SJSA1 (cell line): Measurements from ENCODE around the gene SUMO2. TPM values are rescaled to one million over a fixed set of nuclear protein-coding genes. Genes with fewer than 3 reads are reported as not detected.

Experiments used
- DNase-seq, 2 experiments: peaks; one replicate each; pipeline ENCODE4 v3.0.0-alpha.2; 2015 to 2020; ENCODE audit warnings: low spot score in 2 of 2, low read depth in 1 of 2
- H3K27ac ChIP-seq: fragments of 250-450 bp; sonication (Bioruptor Pico); 2 replicates; pipeline ENCODE4 v1.5.1; 2020; ENCODE audit warnings: mild to moderate bottlenecking, moderate library complexity
- H3K27me3 ChIP-seq: fragments of 250-450 bp; sonication (Bioruptor Pico); replicated peaks from 2 replicates; pipeline ENCODE4 v1.5.1; 2020; ENCODE audit warnings: mild to moderate bottlenecking, moderate library complexity
- H3K36me3 ChIP-seq: fragments of 250-450 bp; sonication (Bioruptor Pico); 2 replicates; pipeline ENCODE4 v1.5.1; 2020; ENCODE audit warnings: mild to moderate bottlenecking
- H3K4me1 ChIP-seq: fragments of 250-450 bp; sonication (Bioruptor Pico); replicated peaks from 2 replicates; pipeline ENCODE4 v1.6.1; 2021; ENCODE audit warnings: mild to moderate bottlenecking
- H3K4me3 ChIP-seq: fragments of 250-450 bp; sonication (Bioruptor Pico); 2 replicates; pipeline ENCODE4 v1.5.1; 2020; ENCODE audit warnings: mild to moderate bottlenecking
- H3K9me3 ChIP-seq: fragments of 250-450 bp; sonication (Bioruptor Pico); replicated peaks from 2 replicates; pipeline ENCODE4 v1.5.1; 2020; ENCODE audit warnings: mild to moderate bottlenecking
- total RNA-seq: library from RNA; depleted of rRNA; stranded (reverse); fragments of >200 nt; shearing (Covaris generic); gene quantifications from 2 replicates; pipeline ENCODE4 v1.2.3, GENCODE V29; 2014

SUMO2 gene
- total RNA-seq, 1 experiment from 2014 or later, result 212 TPM

DNA sequence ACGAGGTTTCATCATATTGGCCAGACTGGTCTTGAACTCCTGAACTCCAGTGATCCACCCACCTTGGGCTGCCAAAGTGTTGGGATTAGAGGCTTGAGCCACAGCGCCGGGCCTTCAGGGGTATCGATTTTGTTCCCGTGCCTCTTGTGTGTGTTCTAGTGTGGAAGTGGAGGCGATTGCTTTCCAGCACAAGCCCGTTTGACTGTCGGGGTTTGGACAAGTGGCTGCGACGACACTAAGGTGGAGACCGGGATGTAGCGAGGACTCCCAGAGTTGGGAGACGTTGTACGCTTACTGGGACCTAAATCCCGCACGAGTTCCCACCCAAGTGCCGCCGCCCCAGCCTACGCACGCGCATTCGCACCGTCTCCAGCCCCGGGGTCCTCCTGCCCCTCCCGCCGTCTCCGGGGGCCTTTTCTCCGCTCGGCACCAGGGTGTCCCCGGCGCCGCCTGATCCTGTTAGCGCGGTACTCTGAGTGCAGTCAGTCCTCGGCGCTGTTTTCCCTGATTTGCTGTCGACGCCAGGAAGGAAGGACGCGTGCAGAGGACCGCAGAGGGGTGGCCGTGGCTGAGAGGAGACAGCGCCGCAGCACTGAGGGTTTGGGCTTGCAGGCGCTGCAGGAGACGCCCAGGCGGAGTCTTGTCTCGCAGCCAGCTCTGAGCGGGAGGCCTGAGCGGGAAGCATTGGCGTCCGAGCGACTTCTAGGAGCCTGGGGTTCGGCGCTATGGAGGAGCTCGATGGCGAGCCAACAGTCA is 22.5 kb upstream of the SUMO2 start, which contains the start of gene NUP85:
NUP85 (plus strand) TSS at position 643 of the 756 bp plus-strand sequence; CDS start at position 726, 83 bp downstream.
- Histone ChIP-seq H3K4me3 (peak within 1 kb of the TSS; percentile 74), H3K27ac (peak within 1 kb of the TSS; percentile 95), H3K36me3 (peaks cover 33% of the 10 kb centered on the region), H3K9me3 (no peaks in the 10 kb centered on the region), H3K27me3 (no peaks in the 10 kb centered on the region), H3K4me1 (peaks cover 18% of the 10 kb centered on the region)
- DNase-seq, result peak; percentile 98 to 100

DNA sequence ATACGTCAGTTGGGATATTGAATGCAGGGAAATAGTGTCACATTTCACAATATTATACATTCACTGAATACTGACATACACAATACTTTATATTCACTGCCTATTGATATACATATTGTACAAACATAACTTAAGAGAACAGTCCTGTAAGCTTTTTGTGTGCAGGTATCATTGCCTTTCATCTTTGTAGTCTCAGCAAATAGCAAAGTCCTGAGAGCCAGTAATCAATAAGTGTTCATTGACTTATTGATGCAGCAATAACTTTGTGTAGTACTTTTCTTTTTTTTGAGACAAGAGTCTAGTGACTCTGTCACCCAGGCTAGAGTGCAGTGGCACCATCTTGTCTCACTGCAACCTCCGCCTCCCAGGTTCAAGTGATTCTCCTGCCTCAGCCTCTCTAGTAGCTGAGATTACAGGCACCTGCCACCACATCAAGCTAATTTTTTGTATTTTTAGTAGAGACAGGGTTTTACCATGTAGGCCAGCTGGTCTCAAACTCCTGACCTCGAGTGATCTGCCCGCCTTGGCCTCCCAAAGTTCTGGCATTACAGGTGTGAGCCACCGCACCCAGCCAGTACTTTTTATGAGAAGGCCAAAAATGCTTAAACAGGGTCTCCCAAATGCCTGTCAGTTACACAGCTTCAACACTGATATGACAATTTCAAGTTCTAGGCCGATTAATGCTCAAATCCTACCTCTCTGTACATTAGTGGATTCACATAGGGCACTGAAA is 17.3 kb upstream of the SUMO2 start:
- Histone ChIP-seq H3K9me3 (no peaks in the 10 kb centered on the region), H3K27me3 (no peaks in the 10 kb centered on the region), H3K27ac (no peak overlapping the region), H3K4me1 (0 out of 2 replicates have a peak, but pooled peaks cover 5% of the 10 kb centered on the region), H3K36me3 (no peaks in the 10 kb centered on the region), H3K4me3 (no peak overlapping the region)
- DNase-seq, result no peak

DNA sequence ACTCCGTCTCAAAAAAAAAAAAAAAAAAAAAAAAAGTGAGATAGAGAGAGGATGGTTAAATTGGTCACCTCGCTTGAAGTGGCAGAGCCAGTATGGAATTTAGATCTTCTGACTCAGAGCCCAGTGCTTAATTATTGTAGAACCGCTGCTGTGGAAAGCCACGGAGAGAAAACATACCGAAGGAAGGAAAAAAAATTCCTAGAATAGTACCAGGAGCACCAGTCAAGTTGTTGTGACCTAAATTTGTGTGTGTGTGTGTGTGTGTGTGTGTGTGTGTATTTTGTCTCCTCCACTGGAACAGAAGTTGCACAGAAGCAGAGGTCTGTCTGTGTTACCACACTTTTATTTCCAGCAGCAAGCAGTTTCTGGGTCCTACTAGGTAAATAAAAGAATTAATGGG is 12.1 kb upstream of the SUMO2 start:
- DNase-seq, result no peak
- no peaks in the 10 kb centered on the region; the same call in 1 of the 2 replicates for H3K9me3 ChIP-seq
- no peaks in the 10 kb centered on the region for H3K27me3 ChIP-seq
- H3K4me1 ChIP-seq, result no peaks in the 10 kb centered on the region
- H3K4me3 ChIP-seq, result no peak overlapping the region
- H3K36me3 ChIP-seq, result no peaks in the 10 kb centered on the region
- H3K27ac ChIP-seq, result no peak overlapping the region

DNA sequence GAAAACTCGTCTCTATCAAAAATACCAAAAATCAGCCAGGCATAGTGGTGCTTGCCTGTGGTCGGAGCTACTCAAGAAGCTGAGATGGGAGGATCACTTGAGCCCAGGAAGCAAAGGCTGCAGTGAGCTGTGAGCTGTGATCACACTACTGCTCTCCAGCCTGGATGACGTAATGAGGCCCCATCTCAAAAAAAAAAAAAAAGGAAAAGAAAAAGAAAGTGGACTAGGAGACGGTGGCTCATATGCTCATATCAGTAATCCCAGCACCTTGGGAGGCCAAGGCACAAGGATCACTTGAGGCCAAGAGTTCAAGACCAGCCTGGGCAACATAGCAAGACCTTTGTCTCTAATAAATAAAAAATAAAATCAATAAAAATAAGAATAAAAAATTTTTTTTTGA is 8.8 kb upstream of the SUMO2 start:
- no peak overlapping the region for H3K4me3 ChIP-seq
- H3K27me3 ChIP-seq, result no peaks in the 10 kb centered on the region
- H3K36me3 ChIP-seq, result no peaks in the 10 kb centered on the region
- no peak for DNase-seq
- H3K4me1 ChIP-seq, result peaks cover 7% of the 10 kb centered on the region; the same call in 1 of the 2 replicates
- H3K9me3 ChIP-seq, result no peaks in the 10 kb centered on the region; the same call in 1 of the 2 replicates
- no peak overlapping the region for H3K27ac ChIP-seq

DNA sequence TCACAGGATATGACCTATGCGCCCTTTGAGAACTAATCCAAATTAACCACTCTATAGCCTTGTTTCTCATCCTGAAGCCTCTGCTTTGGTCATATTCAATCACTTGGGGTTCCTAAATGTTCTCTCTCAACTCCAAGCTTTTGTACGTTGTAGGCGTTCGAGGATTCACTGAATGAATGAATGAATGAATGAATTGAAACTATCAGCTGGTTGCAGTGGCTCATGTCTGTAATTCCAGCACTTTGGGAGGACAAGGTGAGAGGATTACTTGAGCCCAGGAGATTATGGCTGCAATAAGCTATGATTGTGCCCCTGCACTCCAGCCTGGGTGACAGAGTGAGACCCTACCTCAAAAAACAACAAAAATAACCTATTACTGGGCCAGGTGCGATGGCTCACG is 5.9 kb upstream of the SUMO2 start:
- DNase-seq, result no peak
- Histone ChIP-seq H3K4me1 (peaks cover 7% of the 10 kb centered on the region), H3K27me3 (no peaks in the 10 kb centered on the region)

DNA sequence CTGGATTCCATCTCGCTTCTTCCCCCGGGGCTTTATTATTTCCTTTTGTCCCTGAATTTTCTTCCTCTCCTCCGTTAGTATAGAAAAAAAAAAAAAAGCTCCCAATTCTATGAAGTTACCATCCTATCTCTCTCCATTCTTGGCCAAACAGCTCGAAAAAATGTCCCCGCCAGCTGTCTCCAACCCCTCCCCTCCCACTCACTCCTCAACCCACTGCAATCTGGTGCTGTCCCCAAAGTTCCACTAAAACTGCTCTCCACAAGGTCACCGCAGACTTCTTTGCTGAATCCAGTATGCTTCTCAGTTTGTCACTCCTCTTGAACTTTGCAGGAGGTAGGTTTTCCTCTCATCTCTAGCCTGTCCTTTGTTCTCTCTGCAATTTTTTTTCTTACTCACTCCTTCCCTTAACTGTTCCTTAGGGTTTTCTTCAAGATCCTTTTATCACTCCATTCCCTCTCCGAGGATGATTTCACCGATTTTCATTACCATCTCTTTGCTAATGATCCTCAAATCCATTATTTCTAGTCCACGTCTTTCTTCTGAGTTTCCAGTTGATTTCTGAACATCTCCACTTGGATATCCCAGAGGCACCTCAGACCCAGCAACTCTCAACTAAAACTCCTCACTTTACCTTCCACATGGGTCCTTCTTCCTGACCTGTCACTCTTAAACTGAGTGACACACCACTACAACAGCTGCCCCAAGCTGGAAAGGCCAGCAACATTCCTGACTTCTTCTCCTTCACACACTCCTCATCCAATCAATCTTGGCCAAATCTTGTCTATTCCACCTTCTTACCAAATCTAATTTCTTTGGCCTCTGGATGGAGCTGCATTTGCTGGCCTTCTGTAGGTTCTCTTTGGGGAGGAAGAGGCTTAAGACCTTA is 1.5 kb upstream of the SUMO2 start:
- H3K9me3 ChIP-seq, result no peaks in the 10 kb centered on the region
- H3K4me1 ChIP-seq, result peaks cover 17% of the 10 kb centered on the region
- H3K27me3 ChIP-seq, result no peaks in the 10 kb centered on the region
- H3K36me3 ChIP-seq, result peaks cover 33% of the 10 kb centered on the region
- no peak overlapping the region for H3K4me3 ChIP-seq
- no peak overlapping the region for H3K27ac ChIP-seq
- DNase-seq, result no peak

More for the DNA sequence above, 5.9 kb upstream of the SUMO2 start:
- no peak overlapping the region for H3K4me3 ChIP-seq
- H3K36me3 ChIP-seq, result no peaks in the 10 kb centered on the region
- no peaks in the 10 kb centered on the region; the same call in 1 of the 2 replicates for H3K9me3 ChIP-seq
- H3K27ac ChIP-seq, result no peak overlapping the region

DNA sequence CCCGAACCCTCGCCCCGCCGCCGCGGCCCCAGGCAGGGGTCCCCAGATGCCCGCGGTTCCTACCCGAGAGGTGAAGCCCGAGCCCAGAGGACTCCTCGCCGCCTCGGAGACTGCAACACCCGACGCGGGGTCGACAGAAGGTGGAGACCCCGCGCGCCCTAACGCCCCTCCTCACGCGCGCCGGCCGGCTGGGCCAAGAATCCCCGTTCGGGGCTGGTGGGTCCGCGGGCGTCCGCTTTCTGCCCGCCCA is 515 bp downstream of the SUMO2 start:
- Histone ChIP-seq H3K27me3 (no peaks in the 10 kb centered on the region), H3K9me3 (no peaks in the 10 kb centered on the region), H3K27ac (peak overlapping the region; percentile 93), H3K4me3 (peak overlapping the region; percentile 95), H3K36me3 (peaks cover 53% of the 10 kb centered on the region), H3K4me1 (peaks cover 13% of the 10 kb centered on the region)
- no peak for DNase-seq

DNA sequence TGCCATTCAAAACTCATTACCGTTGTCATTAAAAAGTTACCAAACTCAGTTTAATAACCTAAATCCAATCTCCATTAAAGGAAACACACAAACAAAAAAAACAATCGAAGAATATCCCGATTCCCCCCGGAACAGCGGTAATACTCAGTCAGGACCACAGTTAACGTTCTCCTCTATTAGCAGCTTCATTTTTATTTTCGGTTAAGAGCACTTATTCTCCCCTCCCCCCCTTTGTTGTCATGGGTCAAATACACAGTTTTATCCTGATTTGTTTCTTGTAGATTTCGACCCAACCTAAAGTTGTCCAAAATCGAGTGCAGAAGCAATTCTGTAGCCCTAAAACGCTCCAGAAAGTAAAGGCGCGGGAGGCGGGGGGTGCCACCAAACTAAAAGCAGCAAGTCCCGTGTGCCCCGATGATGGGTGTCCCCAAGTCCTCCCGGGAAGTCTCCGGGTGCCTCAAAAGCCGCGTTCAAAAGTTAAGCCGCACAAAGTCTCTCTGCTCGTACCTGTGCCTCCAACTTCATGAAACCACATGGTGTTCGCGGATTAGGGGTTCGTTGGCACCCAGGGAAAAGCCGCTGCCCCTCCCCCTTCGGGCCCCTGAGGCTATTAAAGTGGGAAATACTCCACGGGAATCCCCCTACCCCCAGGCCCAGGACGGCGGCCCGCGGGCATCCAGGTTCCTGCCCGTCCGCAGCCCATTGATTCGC is 996 bp downstream of the SUMO2 start:
- H3K4me3 ChIP-seq, result peak overlapping the region; percentile 95
- no peaks in the 10 kb centered on the region for H3K27me3 ChIP-seq
- H3K27ac ChIP-seq, result peak overlapping the region; percentile 93
- peaks cover 56% of the 10 kb centered on the region for H3K36me3 ChIP-seq
- H3K9me3 ChIP-seq, result no peaks in the 10 kb centered on the region
- DNase-seq, result peak; percentile 50 to 60
- peaks cover 13% of the 10 kb centered on the region for H3K4me1 ChIP-seq

DNA sequence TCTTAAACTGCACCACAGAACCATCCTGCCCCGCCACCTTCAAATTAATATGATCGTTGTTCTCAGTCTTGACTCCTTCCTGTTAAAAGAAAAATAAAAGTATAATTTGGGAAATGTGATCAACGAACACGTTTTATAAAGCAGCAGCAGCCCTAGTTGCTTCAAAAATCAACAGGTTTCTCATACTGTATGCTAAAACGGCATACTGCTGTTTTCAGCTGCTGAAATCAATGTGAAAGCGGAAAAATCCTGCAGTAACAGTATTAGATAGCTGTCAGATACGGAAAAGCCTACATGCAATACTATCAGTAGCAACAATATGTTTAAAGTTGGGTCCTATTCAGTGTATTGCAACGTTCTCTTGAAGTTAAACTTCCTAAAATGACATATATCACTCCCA is 1.6 kb downstream of the SUMO2 start:
- peak overlapping the region; percentile 95 for H3K4me3 ChIP-seq
- H3K27ac ChIP-seq, result no peak overlapping the region
- H3K27me3 ChIP-seq, result no peaks in the 10 kb centered on the region
- peaks cover 13% of the 10 kb centered on the region for H3K4me1 ChIP-seq
- H3K9me3 ChIP-seq, result no peaks in the 10 kb centered on the region
- DNase-seq, result no peak
- peaks cover 62% of the 10 kb centered on the region for H3K36me3 ChIP-seq

DNA sequence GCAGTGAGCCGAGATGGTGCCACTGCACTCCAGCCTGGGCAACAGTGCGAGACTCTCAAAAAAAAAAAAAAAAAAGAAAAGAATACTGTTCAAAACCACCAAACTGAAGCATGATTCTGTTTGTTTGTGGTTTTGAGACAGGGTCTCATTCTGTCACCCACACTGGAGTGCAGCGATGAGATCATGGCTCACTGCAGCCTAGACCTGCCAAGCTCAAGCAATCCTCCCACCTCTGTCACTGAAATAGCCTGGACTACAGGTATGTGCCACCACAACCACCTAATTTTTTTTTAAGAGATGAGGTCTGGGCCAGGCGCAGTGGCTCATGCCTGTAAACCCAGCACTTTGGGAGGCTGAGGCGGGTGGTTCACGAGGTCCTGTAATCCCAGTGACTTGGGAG is 4.3 kb downstream of the SUMO2 start:
- no peaks in the 10 kb centered on the region for H3K27me3 ChIP-seq
- H3K4me1 ChIP-seq, result peaks cover 11% of the 10 kb centered on the region
- no peak for DNase-seq
- no peaks in the 10 kb centered on the region for H3K9me3 ChIP-seq
- no peak overlapping the region for H3K4me3 ChIP-seq
- H3K27ac ChIP-seq, result no peak overlapping the region
- peaks cover 89% of the 10 kb centered on the region for H3K36me3 ChIP-seq

DNA sequence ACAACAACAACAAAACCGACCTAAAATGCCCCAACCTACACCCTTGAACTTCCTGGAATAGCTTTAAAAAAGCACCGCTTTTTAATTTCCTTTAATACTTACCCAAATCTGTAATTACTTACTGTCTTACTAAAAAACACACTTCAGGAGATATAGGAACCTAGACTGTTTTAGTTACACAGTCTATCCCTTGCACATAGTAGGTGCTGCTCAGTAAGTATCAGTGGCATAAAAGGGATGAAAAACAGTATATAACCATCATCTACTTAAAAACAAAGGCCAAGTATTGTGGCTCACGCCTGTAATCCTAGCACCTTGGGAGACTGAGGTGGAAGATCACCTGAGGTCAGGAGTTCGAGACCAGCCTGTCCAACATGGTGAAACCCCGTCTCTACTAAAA is 6.1 kb downstream of the SUMO2 start:
- Histone ChIP-seq H3K4me1 (peaks cover 7% of the 10 kb centered on the region; the same call in 1 of the 2 replicates), H3K4me3 (no peak overlapping the region), H3K27me3 (no peaks in the 10 kb centered on the region), H3K36me3 (peaks cover 96% of the 10 kb centered on the region), H3K9me3 (no peaks in the 10 kb centered on the region), H3K27ac (no peak overlapping the region)
- no peak for DNase-seq

DNA sequence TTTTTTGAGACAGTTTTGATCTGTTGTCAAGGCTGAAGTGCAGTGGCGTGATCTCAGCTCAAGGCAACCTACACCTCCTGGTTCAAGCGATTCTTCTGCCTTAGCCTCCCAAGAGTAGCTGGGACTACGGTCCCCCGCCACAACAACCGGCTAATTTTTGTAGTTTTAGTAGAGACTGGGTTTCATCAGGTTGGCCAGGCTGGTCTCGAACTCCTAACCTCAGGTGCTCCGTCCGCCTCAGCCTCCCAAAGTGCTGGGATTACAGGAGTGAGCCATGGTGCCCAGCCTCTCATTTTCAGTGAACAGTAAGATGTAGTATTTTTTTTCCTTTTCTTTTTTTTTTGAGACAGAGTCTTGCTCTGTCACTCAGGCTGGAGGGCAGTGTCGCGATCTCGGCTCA is 7.8 kb downstream of the SUMO2 start:
- Histone ChIP-seq H3K36me3 (peaks cover 98% of the 10 kb centered on the region), H3K4me3 (no peak overlapping the region), H3K4me1 (no peaks in the 10 kb centered on the region), H3K27ac (no peak overlapping the region), H3K9me3 (no peaks in the 10 kb centered on the region), H3K27me3 (no peaks in the 10 kb centered on the region)
- no peak for DNase-seq

DNA sequence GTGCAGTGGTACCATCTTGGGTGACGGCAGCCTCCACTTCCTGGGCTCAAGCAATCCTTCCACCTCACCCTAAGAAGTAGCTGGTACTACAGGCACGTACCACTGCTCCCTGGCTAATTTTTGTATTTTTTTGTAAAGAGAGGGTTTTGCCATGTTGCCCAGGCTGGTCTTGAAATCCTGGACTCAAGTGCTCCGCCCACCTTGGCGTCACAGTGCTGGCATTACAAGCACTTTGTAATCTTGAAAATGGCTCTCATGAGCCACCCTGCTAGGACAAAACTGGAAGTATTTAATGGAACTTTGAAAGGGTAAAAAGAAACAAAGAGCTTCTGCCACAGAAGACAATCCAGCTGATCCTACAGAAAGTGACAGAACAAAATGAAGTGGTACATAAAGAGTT is 9.2 kb downstream of the SUMO2 start:
- no peaks in the 10 kb centered on the region for H3K4me1 ChIP-seq
- H3K36me3 ChIP-seq, result peaks cover 98% of the 10 kb centered on the region

More for the DNA sequence above, 9.2 kb downstream of the SUMO2 start:
- Histone ChIP-seq H3K27me3 (no peaks in the 10 kb centered on the region), H3K9me3 (no peaks in the 10 kb centered on the region), H3K27ac (no peak overlapping the region), H3K4me3 (no peak overlapping the region)
- DNase-seq, result no peak
